K562 (cell line): ENCODE data around the gene ANO8. TPM values are rescaled to one million over a fixed set of nuclear protein-coding genes. Genes with fewer than 3 reads are reported as not detected.

Source experiments
- BRD4 ChIP-seq: fragments of 200-600 bp; sonication (generic); IDR thresholded peaks from 2 replicates; pipeline ENCODE4 v1.6.1; 2017; ENCODE audit warnings: inconsistent platforms
- CBX2 ChIP-seq: fragments of 200-600 bp; sonication (generic); IDR thresholded peaks from one replicate; pipeline ENCODE4 v1.6.1; 2012; ENCODE audit warnings: mild to moderate bottlenecking, low read length, inconsistent platforms; ENCODE audit not compliant: insufficient read depth, poor library complexity, severe bottlenecking
- E2F3 ChIP-seq: fragments of 250-450 bp; sonication (Bioruptor Pico); IDR thresholded peaks from 2 replicates; pipeline ENCODE4 v1.4.0; 2020; ENCODE audit warnings: mild to moderate bottlenecking
- EGR1 ChIP-seq: fragments of 450-650 bp; conservative IDR thresholded peaks from 2 replicates; pipeline ENCODE4 v1.6.1; 2017; ENCODE audit warnings: mild to moderate bottlenecking
- ELF2 ChIP-seq: fragments of 250-450 bp; sonication (Bioruptor Pico); IDR thresholded peaks from 2 replicates; pipeline ENCODE4 v1.5.0; 2021; ENCODE audit warnings: mild to moderate bottlenecking
- FIP1L1 ChIP-seq: fragments of 200-400 bp; formaldehyde crosslinking; IDR thresholded peaks from 2 replicates; pipeline ENCODE4 v1.6.1; 2018; ENCODE audit warnings: mild to moderate bottlenecking, low read depth, low read length; ENCODE audit not compliant: poor library complexity, severe bottlenecking
- FOXA3 ChIP-seq, 2 experiments: fragments of 450-650 bp in 1 of 2; sonication (generic) in 1 of 2; formaldehyde crosslinking; IDR thresholded peaks in 1 of 2; conservative IDR thresholded peaks in 1 of 2; 2 replicates each; pipeline versions ENCODE4 v1.4.0 to v1.8.0; 2020 to 2022; ENCODE audit warnings: mild to moderate bottlenecking in 2 of 2, missing genetic modification reagents in 1 of 2
- GATA2 ChIP-seq: sonication (generic); formaldehyde crosslinking; IDR thresholded peaks from 2 replicates; pipeline ENCODE4 v1.4.0; 2020; ENCODE audit warnings: mild to moderate bottlenecking, missing genetic modification reagents
- GTF2A2 ChIP-seq: IDR thresholded peaks from 2 replicates; pipeline ENCODE4 v1.6.1; 2016; ENCODE audit warnings: mild to moderate bottlenecking, missing genetic modification characterization, missing compliant biosample characterization
- HMGN3 ChIP-seq: IDR thresholded peaks from 2 replicates; pipeline ENCODE4 v1.6.1; 2011; ENCODE audit warnings: borderline replicate concordance, low read depth, mild to moderate bottlenecking, mixed read lengths, low read length; ENCODE audit not compliant: insufficient read length; ENCODE audit errors: extremely low read depth
- ILK ChIP-seq: fragments of 450-650 bp; IDR thresholded peaks from 2 replicates; pipeline ENCODE4 v1.6.1; 2016; ENCODE audit warnings: missing genetic modification characterization, low read depth, mild to moderate bottlenecking, missing compliant biosample characterization, moderate library complexity, borderline replicate concordance
- KHSRP ChIP-seq: fragments of 450-650 bp; IDR thresholded peaks from 2 replicates; pipeline ENCODE4 v1.6.1; 2017
- MIER1 ChIP-seq: fragments of 450-650 bp; IDR thresholded peaks from 2 replicates; pipeline ENCODE4 v1.6.1; 2016; ENCODE audit warnings: antibody characterized with exemption, mild to moderate bottlenecking, low read depth
- NCOA2 ChIP-seq, 2 experiments: fragments of 450-650 bp; IDR thresholded peaks; 2 replicates each; pipeline ENCODE4 v1.6.1; 2018; ENCODE audit warnings: mild to moderate bottlenecking in 2 of 2, moderate library complexity in 1 of 2; ENCODE audit not compliant: partially characterized antibody in 2 of 2
- NCOA6 ChIP-seq: fragments of 450-650 bp; IDR thresholded peaks from 2 replicates; pipeline ENCODE4 v1.6.1; 2017; ENCODE audit warnings: mild to moderate bottlenecking
- NFIC ChIP-seq: fragments of 450-650 bp; IDR thresholded peaks from 2 replicates; pipeline ENCODE4 v1.6.1; 2017; ENCODE audit warnings: mild to moderate bottlenecking, inconsistent platforms
- RERE ChIP-seq: sonication (generic); formaldehyde crosslinking; IDR thresholded peaks from 2 replicates; pipeline ENCODE4 v1.8.0; 2023; ENCODE audit warnings: missing genetic modification reagents, mild to moderate bottlenecking, borderline replicate concordance
- RNF219 ChIP-seq: fragments of 250-450 bp; sonication (Bioruptor Pico); IDR thresholded peaks from 2 replicates; pipeline ENCODE4 v1.5.0; 2022; ENCODE audit warnings: mild to moderate bottlenecking
- SRSF9 ChIP-seq: fragments of 200-400 bp; formaldehyde crosslinking; IDR thresholded peaks from 2 replicates; pipeline ENCODE4 v1.6.1; 2017; ENCODE audit warnings: low read depth, low read length, borderline replicate concordance
- ZBTB1 ChIP-seq: sonication (generic); formaldehyde crosslinking; IDR thresholded peaks from 2 replicates; pipeline ENCODE4 v1.8.1; 2023; ENCODE audit warnings: missing genetic modification reagents, low read depth, mild to moderate bottlenecking, borderline replicate concordance
- ZNF174 ChIP-seq: fragments of 250-450 bp; sonication (Bioruptor Pico); IDR thresholded peaks from 2 replicates; pipeline ENCODE4 v1.4.0; 2020; ENCODE audit warnings: mild to moderate bottlenecking
- polyA plus RNA-seq, 8 experiments: library from polyadenylated mRNA; depleted of rRNA in 4 of 8; stranded (reverse) in 5 of 8; unstranded in 3 of 8; fragments of >200 nt; fragmentation: Nextera tagmentation in 2 of 8; fragmentation: Illumina TruSeq in 1 of 8; extraction: Ambion mirVana in 2 of 8; extraction: Trizol in 1 of 8; gene quantifications; 2 replicates each; pipeline versions ENCODE4 v1.2.1 to v1.2.3, GENCODE V29; 2011 to 2014; ENCODE audit warnings: inconsistent platforms in 1 of 8, missing spikeins in 1 of 8
- total RNA-seq, 7 experiments: library from RNA; depleted of rRNA in 6 of 7; stranded (reverse); fragments of >200 nt in 6 of 7; fragmentation: Illumina TruSeq in 2 of 7; extraction: Trizol in 2 of 7; gene quantifications; 2 replicates each; pipeline versions ENCODE4 v1.2.1 to v1.2.3, GENCODE V29; 2011 to 2021; ENCODE audit warnings: low replicate concordance in 1 of 7

ANO8 gene
- total and polyA plus RNA-seq, 9 of the 15 experiments (the other 6 are each of a cell fraction or from before 2014, with no cell fraction given): 0.07 to 7.6 (median 2.3) TPM; not detected in 1

GRCh38 chr19:17333611-17334413 is 843 bp downstream of the ANO8 start (continued):
- TF ChIP-seq FOXA3 (CRISPR knock-in tag; conservative IDR thresholded peaks at IDR 0.05 in 1 of 2, IDR thresholded peaks at IDR 0.05 in 1 of 2) (peak in 1 of 2 experiments; percentile 64; a peak in 1 of 4 replicates), HMGN3 (no peak), E2F3 (CRISPR knock-in tag) (no peak), KHSRP (no peak), NCOA6 (no peak), MIER1 (peak; percentile 47; the same call in 1 of the 2 replicates), NFIC (peak; percentile 25), ILK (tag) (no peak), EGR1 (no peak; the same call in 1 of the 2 replicates), FIP1L1 (no peak), GTF2A2 (tag) (no peak), BRD4 (peak; percentile 39; the same call in 1 of the 2 replicates), NCOA2 (IDR thresholded peaks at IDR 0.05; ENCODE audit: partially characterized antibody in 2 of 2) (no peak), RNF219 (no peak), ELF2 (CRISPR knock-in tag) (0 out of 2 replicates have a peak, but pooled peaks have one; percentile 14), ZNF174 (CRISPR knock-in tag) (no peak), CBX2 (no peak), RERE (no peak), SRSF9 (no peak), ZBTB1 (no peak), GATA2 (CRISPR knock-in tag) (no peak)
